ENCODE results near the gene SHISA6. TPM values are rescaled to one million over a fixed set of nuclear protein-coding genes. Genes with fewer than 3 reads are reported as not detected.

The SHISA6 gene
- polyA plus RNA-seq, 4 donors, result 1.5 to 3.2 (median 2.5) TPM

GRCh38 chr17:11564589-11565380, 323.8 kb downstream of the SHISA6 start:
- no peak for DNase-seq (ENCODE audit: low read depth in 4 of 4, low spot score in 3 of 4)

GRCh38 chr17:11565591-11565990, 324.6 kb downstream of the SHISA6 start:
- no peak for DNase-seq (ENCODE audit: low read depth in 4 of 4, low spot score in 3 of 4)

GRCh38 chr17:11578998-11579397, 338.0 kb downstream of the SHISA6 start:
- DNase-seq (ENCODE audit: low read depth in 4 of 4, low spot score in 3 of 4), result no peak

GRCh38 chr17:11580677-11581076, 339.7 kb downstream of the SHISA6 start:
- DNase-seq (ENCODE audit: low read depth in 4 of 4, low spot score in 3 of 4), result no peak

GRCh38 chr17:11582217-11582616, 341.2 kb downstream of the SHISA6 start:
- DNase-seq (ENCODE audit: low read depth in 4 of 4, low spot score in 3 of 4), result no peak

GRCh38 chr17:11583306-11583992, 342.4 kb downstream of the SHISA6 start:
- no peak for DNase-seq (ENCODE audit: low read depth in 4 of 4, low spot score in 3 of 4)

GRCh38 chr17:11589716-11590115, 348.7 kb downstream of the SHISA6 start:
- no peak for DNase-seq (ENCODE audit: low read depth in 4 of 4, low spot score in 3 of 4)

GRCh38 chr17:11598274-11599221, 357.5 kb downstream of the SHISA6 start, which contains the start of gene DNAH9:
DNAH9 (plus strand) TSS chr17:11598470; CDS start chr17:11598499, 29 bp downstream.
- peak; percentile 84 to 94 (median 88) for DNase-seq (ENCODE audit: low read depth in 4 of 4, low spot score in 3 of 4)

- DNase-seq (ENCODE audit: low read depth in 4 of 4, low spot score in 3 of 4), result no peak
Measured at GRCh38 chr17:11601661-11602060, 360.6 kb downstream of the SHISA6 start.

- DNase-seq (ENCODE audit: low read depth in 4 of 4, low spot score in 3 of 4), result peak in 3 of 4 donors; percentile 49 to 66 (median 56)
Measured at GRCh38 chr17:11608396-11608795, 367.4 kb downstream of the SHISA6 start.

GRCh38 chr17:11610999-11611566, 370.1 kb downstream of the SHISA6 start:
- DNase-seq (ENCODE audit: low read depth in 4 of 4, low spot score in 3 of 4), result no peak

- no peak for DNase-seq (ENCODE audit: low read depth in 4 of 4, low spot score in 3 of 4)
Measured at GRCh38 chr17:11612956-11613355, 371.9 kb downstream of the SHISA6 start.
